BLaER1 (cell line): ENCODE measurements around the gene CMIP.

ENCODE experiments used
- H3K27ac ChIP-seq: shearing (Covaris generic); formaldehyde crosslinking; 2 replicates; pipeline ENCODE4 v1.8.1; 2022
- H3K27me3 ChIP-seq: shearing (Covaris generic); formaldehyde crosslinking; 2 replicates; pipeline ENCODE4 v1.8.1; 2022
- H3K36me3 ChIP-seq: shearing (Covaris generic); formaldehyde crosslinking; 2 replicates; pipeline ENCODE4 v1.8.1; 2022
- H3K4me1 ChIP-seq: shearing (Covaris generic); formaldehyde crosslinking; 2 replicates; pipeline ENCODE4 v1.8.1; 2022
- H3K4me2 ChIP-seq: shearing (Covaris generic); formaldehyde crosslinking; 2 replicates; pipeline ENCODE4 v1.8.1; 2022
- H3K4me3 ChIP-seq: shearing (Covaris generic); formaldehyde crosslinking; 2 replicates; pipeline ENCODE4 v1.8.1; 2022
- H3K9ac ChIP-seq: shearing (Covaris generic); formaldehyde crosslinking; 2 replicates; pipeline ENCODE4 v1.8.1; 2022
- H3K9me3 ChIP-seq: shearing (Covaris generic); formaldehyde crosslinking; 2 replicates; pipeline ENCODE4 v1.8.1; 2022
- H4K20me1 ChIP-seq: shearing (Covaris generic); formaldehyde crosslinking; 2 replicates; pipeline ENCODE4 v1.8.1; 2022
- Cebpa-rat ChIP-seq: shearing (Covaris generic); IDR thresholded peaks from 2 replicates; pipeline ENCODE4 v1.8.1; 2022

CMIP gene

GRCh38 chr16:81635063-81635937 is 190.7 kb downstream of the CMIP start:
- Histone ChIP-seq H3K27me3 (no peaks in the 10 kb centered on the region), H3K36me3 (peaks cover 12% of the 10 kb centered on the region; the same call in 1 of the 2 replicates), H3K9ac (no peak overlapping the region), H3K27ac (no peak overlapping the region), H3K4me3 (no peak overlapping the region), H3K9me3 (no peaks in the 10 kb centered on the region), H4K20me1 (peaks cover 100% of the 10 kb centered on the region), H3K4me2 (peak overlapping the region; percentile 81), H3K4me1 (peaks cover 84% of the 10 kb centered on the region)
- no peak for TF ChIP-seq Cebpa-rat

- Histone ChIP-seq H3K4me2 (peak overlapping the region; percentile 47), H3K27ac (no peak overlapping the region), H3K4me1 (peaks cover 73% of the 10 kb centered on the region)
Measured at GRCh38 chr16:81636298-81636993, 191.8 kb downstream of the CMIP start.

GRCh38 chr16:81637336-81638235 is 193.0 kb downstream of the CMIP start:
- no peaks in the 10 kb centered on the region for H3K9me3 ChIP-seq
- no peak overlapping the region for H3K27ac ChIP-seq
- peaks cover 62% of the 10 kb centered on the region for H3K4me1 ChIP-seq
- H3K27me3 ChIP-seq, result no peaks in the 10 kb centered on the region
- TF ChIP-seq Cebpa-rat, result no peak
- peaks cover 100% of the 10 kb centered on the region for H4K20me1 ChIP-seq
- no peak overlapping the region for H3K9ac ChIP-seq
- no peak overlapping the region for H3K4me3 ChIP-seq
- peaks cover 29% of the 10 kb centered on the region for H3K36me3 ChIP-seq
- no peak overlapping the region for H3K4me2 ChIP-seq

More at GRCh38 chr16:81636298-81636993, 191.8 kb downstream of the CMIP start:
- peaks cover 100% of the 10 kb centered on the region for H4K20me1 ChIP-seq
- H3K4me3 ChIP-seq, result no peak overlapping the region
- H3K9ac ChIP-seq, result no peak overlapping the region
- no peaks in the 10 kb centered on the region for H3K27me3 ChIP-seq
- no peak for TF ChIP-seq Cebpa-rat
- H3K36me3 ChIP-seq, result peaks cover 17% of the 10 kb centered on the region
- H3K9me3 ChIP-seq, result no peaks in the 10 kb centered on the region

GRCh38 chr16:81638286-81638945 is 193.8 kb downstream of the CMIP start:
- peaks cover 53% of the 10 kb centered on the region for H3K4me1 ChIP-seq
- no peak for TF ChIP-seq Cebpa-rat
- H3K9ac ChIP-seq, result no peak overlapping the region
- H3K4me2 ChIP-seq, result no peak overlapping the region
- no peaks in the 10 kb centered on the region for H3K9me3 ChIP-seq
- H3K27ac ChIP-seq, result no peak overlapping the region
- peaks cover 35% of the 10 kb centered on the region for H3K36me3 ChIP-seq
- peaks cover 100% of the 10 kb centered on the region for H4K20me1 ChIP-seq
- H3K4me3 ChIP-seq, result no peak overlapping the region
- H3K27me3 ChIP-seq, result no peaks in the 10 kb centered on the region

GRCh38 chr16:81639348-81639747 is 194.7 kb downstream of the CMIP start:
- Histone ChIP-seq H3K9me3 (no peaks in the 10 kb centered on the region), H4K20me1 (peaks cover 100% of the 10 kb centered on the region), H3K9ac (no peak overlapping the region), H3K36me3 (peaks cover 45% of the 10 kb centered on the region), H3K27me3 (no peaks in the 10 kb centered on the region), H3K4me3 (no peak overlapping the region), H3K4me1 (peaks cover 44% of the 10 kb centered on the region), H3K27ac (no peak overlapping the region), H3K4me2 (no peak overlapping the region)
- no peak for TF ChIP-seq Cebpa-rat

- Histone ChIP-seq H3K4me3 (no peak overlapping the region), H3K27me3 (no peaks in the 10 kb centered on the region), H4K20me1 (peaks cover 100% of the 10 kb centered on the region), H3K4me2 (no peak overlapping the region), H3K9me3 (no peaks in the 10 kb centered on the region), H3K9ac (no peak overlapping the region), H3K4me1 (peaks cover 36% of the 10 kb centered on the region), H3K27ac (no peak overlapping the region), H3K36me3 (peaks cover 52% of the 10 kb centered on the region)
- TF ChIP-seq Cebpa-rat, result no peak
Measured at GRCh38 chr16:81639931-81640680, 195.5 kb downstream of the CMIP start.

- peaks cover 100% of the 10 kb centered on the region for H4K20me1 ChIP-seq
Measured at GRCh38 chr16:81640681-81641070, 196.1 kb downstream of the CMIP start.

GRCh38 chr16:81641395-81642106 is 196.9 kb downstream of the CMIP start:
- Histone ChIP-seq H4K20me1 (peaks cover 95% of the 10 kb centered on the region), H3K27ac (no peak overlapping the region)

More at GRCh38 chr16:81640681-81641070, 196.1 kb downstream of the CMIP start:
- no peak overlapping the region for H3K9ac ChIP-seq
- H3K9me3 ChIP-seq, result no peaks in the 10 kb centered on the region
- no peak for TF ChIP-seq Cebpa-rat
- H3K36me3 ChIP-seq, result peaks cover 58% of the 10 kb centered on the region
- H3K27me3 ChIP-seq, result no peaks in the 10 kb centered on the region
- H3K4me3 ChIP-seq, result no peak overlapping the region
- no peak overlapping the region for H3K4me2 ChIP-seq
- peaks cover 32% of the 10 kb centered on the region for H3K4me1 ChIP-seq
- H3K27ac ChIP-seq, result no peak overlapping the region

More at GRCh38 chr16:81641395-81642106, 196.9 kb downstream of the CMIP start:
- no peaks in the 10 kb centered on the region for H3K27me3 ChIP-seq
- no peak for TF ChIP-seq Cebpa-rat
- H3K36me3 ChIP-seq, result peaks cover 60% of the 10 kb centered on the region
- no peak overlapping the region for H3K4me2 ChIP-seq
- H3K9ac ChIP-seq, result no peak overlapping the region
- H3K4me1 ChIP-seq, result peaks cover 25% of the 10 kb centered on the region
- no peaks in the 10 kb centered on the region for H3K9me3 ChIP-seq
- H3K4me3 ChIP-seq, result no peak overlapping the region
